Measurements from ENCODE around the gene GNMT. TPM values are rescaled to one million over a fixed set of nuclear protein-coding genes. Genes with fewer than 3 reads are reported as not detected.

Gene GNMT
- total and polyA plus RNA-seq, 2 donors (not counting 1 experiment from before 2014, with no cell fraction given): 0.06 TPM; not detected in 1

DNA sequence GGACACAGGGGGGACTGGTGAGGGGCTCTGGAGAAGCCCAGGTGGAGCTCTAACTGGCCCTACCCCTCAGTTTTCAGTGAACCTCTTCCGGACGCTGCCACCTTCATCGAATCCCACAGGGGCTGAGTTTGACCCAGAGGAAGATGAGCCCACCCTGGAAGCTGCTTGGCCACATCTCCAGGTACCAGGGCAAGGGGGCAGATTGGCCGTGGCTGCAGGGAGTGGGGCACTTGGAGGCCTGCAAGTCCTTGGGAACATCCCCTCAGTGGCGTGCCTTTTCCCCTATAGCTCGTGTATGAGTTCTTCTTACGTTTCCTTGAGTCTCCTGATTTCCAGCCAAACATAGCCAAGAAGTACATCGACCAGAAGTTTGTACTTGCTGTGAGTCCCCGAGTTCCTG, 46.6 kb downstream of the GNMT start:
- no peak overlapping the region for H3K9ac ChIP-seq (ENCODE audit: insufficient read depth, low read length)
- no peak for DNase-seq (ENCODE audit: low read depth in 2 of 2)
- no peak for TF ChIP-seq EZH2 (IDR thresholded peaks at IDR 0.05; ENCODE audit: low read length, missing control alignments)
- TF ChIP-seq, protein P1, sequence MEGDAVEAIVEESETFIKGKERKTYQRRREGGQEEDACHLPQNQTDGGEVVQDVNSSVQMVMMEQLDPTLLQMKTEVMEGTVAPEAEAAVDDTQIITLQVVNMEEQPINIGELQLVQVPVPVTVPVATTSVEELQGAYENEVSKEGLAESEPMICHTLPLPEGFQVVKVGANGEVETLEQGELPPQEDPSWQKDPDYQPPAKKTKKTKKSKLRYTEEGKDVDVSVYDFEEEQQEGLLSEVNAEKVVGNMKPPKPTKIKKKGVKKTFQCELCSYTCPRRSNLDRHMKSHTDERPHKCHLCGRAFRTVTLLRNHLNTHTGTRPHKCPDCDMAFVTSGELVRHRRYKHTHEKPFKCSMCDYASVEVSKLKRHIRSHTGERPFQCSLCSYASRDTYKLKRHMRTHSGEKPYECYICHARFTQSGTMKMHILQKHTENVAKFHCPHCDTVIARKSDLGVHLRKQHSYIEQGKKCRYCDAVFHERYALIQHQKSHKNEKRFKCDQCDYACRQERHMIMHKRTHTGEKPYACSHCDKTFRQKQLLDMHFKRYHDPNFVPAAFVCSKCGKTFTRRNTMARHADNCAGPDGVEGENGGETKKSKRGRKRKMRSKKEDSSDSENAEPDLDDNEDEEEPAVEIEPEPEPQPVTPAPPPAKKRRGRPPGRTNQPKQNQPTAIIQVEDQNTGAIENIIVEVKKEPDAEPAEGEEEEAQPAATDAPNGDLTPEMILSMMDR (conservative IDR thresholded peaks at IDR 0.05 in 1 of 2, IDR thresholded peaks at IDR 0.05 in 1 of 2; ENCODE audit: low read depth in 1 of 2, low read length in 2 of 2): no peak
- no peak overlapping the region for H3K27ac ChIP-seq (ENCODE audit: insufficient read depth, low read length)
- no peak overlapping the region for H2AFZ ChIP-seq (ENCODE audit: low read length)
- no peaks in the 10 kb centered on the region for H3K4me1 ChIP-seq (ENCODE audit: control insufficient read depth, extremely low read depth, insufficient read depth, low read length)
- H4K20me1 ChIP-seq (ENCODE audit: control insufficient read depth, extremely low read depth, insufficient read depth, low read length): no peaks in the 10 kb centered on the region
- peaks cover 30% of the 10 kb centered on the region for H3K36me3 ChIP-seq (ENCODE audit: control insufficient read depth, insufficient read depth, low read length)
- H3K4me2 ChIP-seq (ENCODE audit: extremely low read depth, insufficient read depth, low read length): no peak overlapping the region
- H3K9me3 ChIP-seq (ENCODE audit: control insufficient read depth, insufficient read depth, low read depth, low read length): no peaks in the 10 kb centered on the region
- peaks cover under 1% of the 10 kb centered on the region for H3K79me2 ChIP-seq (ENCODE audit: control insufficient read depth, insufficient read depth, low read length)
- H3K4me3 ChIP-seq (replicated peaks in 1 of 4; ENCODE audit: control extremely low read depth in 1 of 4, insufficient read depth in 1 of 4, low read depth in 3 of 4, low read length in 4 of 4): no peak overlapping the region
- no peaks in the 10 kb centered on the region for H3K27me3 ChIP-seq (ENCODE audit: control insufficient read depth, insufficient read depth, low read length)

DNA sequence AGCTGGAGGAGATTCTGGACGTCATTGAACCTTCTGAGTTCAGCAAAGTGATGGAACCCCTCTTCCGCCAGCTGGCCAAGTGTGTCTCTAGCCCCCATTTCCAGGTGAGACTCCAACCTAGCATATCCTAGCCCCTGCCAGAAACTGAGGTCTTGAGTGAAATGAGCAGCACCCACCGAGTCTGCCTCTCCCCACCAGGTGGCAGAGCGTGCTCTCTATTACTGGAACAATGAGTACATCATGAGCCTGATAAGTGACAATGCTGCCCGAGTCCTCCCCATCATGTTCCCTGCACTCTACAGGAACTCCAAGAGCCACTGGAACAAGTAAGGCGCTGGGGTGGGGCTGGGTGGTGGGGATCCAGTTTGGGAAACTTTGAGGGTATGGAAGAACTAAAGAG, 48.6 kb downstream of the GNMT start:
- Histone ChIP-seq H2AFZ (ENCODE audit: low read length) (no peak overlapping the region), H3K9ac (ENCODE audit: insufficient read depth, low read length) (no peak overlapping the region), H3K79me2 (ENCODE audit: control insufficient read depth, insufficient read depth, low read length) (peaks cover 11% of the 10 kb centered on the region), H4K20me1 (ENCODE audit: control insufficient read depth, extremely low read depth, insufficient read depth, low read length) (no peaks in the 10 kb centered on the region), H3K27ac (ENCODE audit: insufficient read depth, low read length) (no peak overlapping the region), H3K4me3 (replicated peaks in 1 of 4; ENCODE audit: control extremely low read depth in 1 of 4, insufficient read depth in 1 of 4, low read depth in 3 of 4, low read length in 4 of 4) (no peak overlapping the region), H3K27me3 (ENCODE audit: control insufficient read depth, insufficient read depth, low read length) (no peaks in the 10 kb centered on the region), H3K4me2 (ENCODE audit: extremely low read depth, insufficient read depth, low read length) (no peak overlapping the region), H3K36me3 (ENCODE audit: control insufficient read depth, insufficient read depth, low read length) (peaks cover 30% of the 10 kb centered on the region), H3K4me1 (ENCODE audit: control insufficient read depth, extremely low read depth, insufficient read depth, low read length) (peaks cover 8% of the 10 kb centered on the region), H3K9me3 (ENCODE audit: control insufficient read depth, insufficient read depth, low read depth, low read length) (no peaks in the 10 kb centered on the region)
- TF ChIP-seq, protein P1 (conservative IDR thresholded peaks at IDR 0.05 in 1 of 2, IDR thresholded peaks at IDR 0.05 in 1 of 2; ENCODE audit: low read depth in 1 of 2, low read length in 2 of 2): peak; percentile 31 to 52
- no peak for TF ChIP-seq EZH2 (IDR thresholded peaks at IDR 0.05; ENCODE audit: low read length, missing control alignments)
- peak; percentile 15 to 28 for DNase-seq (ENCODE audit: low read depth in 2 of 2)

DNA sequence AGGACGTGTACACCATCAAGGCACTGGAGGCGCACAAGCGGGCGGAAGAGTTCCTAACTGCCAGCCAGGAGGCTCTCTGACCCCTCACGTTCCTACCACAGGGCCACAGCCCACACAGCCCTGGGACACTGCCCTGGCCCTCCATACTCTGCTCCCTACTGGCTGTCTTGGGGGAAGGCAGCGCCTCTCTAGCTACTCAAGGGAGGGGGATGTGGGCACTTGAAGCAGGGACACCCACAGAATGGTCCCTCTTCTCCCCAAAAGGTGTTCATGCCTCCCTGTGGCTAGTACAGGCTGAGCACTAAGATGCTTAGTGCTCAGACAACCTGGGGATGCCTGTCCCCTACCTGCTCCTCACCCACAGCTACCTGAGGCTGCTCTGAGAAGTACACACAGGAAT, 50.7 kb downstream of the GNMT start:
- Histone ChIP-seq H2AFZ (ENCODE audit: low read length) (no peak overlapping the region), H3K4me1 (ENCODE audit: control insufficient read depth, extremely low read depth, insufficient read depth, low read length) (peaks cover 13% of the 10 kb centered on the region), H3K79me2 (ENCODE audit: control insufficient read depth, insufficient read depth, low read length) (peaks cover 31% of the 10 kb centered on the region), H3K9ac (ENCODE audit: insufficient read depth, low read length) (no peak overlapping the region), H3K27ac (ENCODE audit: insufficient read depth, low read length) (no peak overlapping the region), H3K36me3 (ENCODE audit: control insufficient read depth, insufficient read depth, low read length) (peaks cover 30% of the 10 kb centered on the region), H4K20me1 (ENCODE audit: control insufficient read depth, extremely low read depth, insufficient read depth, low read length) (no peaks in the 10 kb centered on the region), H3K27me3 (ENCODE audit: control insufficient read depth, insufficient read depth, low read length) (no peaks in the 10 kb centered on the region), H3K4me3 (replicated peaks in 1 of 4; ENCODE audit: control extremely low read depth in 1 of 4, insufficient read depth in 1 of 4, low read depth in 3 of 4, low read length in 4 of 4) (no peak overlapping the region), H3K4me2 (ENCODE audit: extremely low read depth, insufficient read depth, low read length) (no peak overlapping the region), H3K9me3 (ENCODE audit: control insufficient read depth, insufficient read depth, low read depth, low read length) (no peaks in the 10 kb centered on the region)
- DNase-seq (ENCODE audit: low read depth in 2 of 2): no peak
- TF ChIP-seq, protein P1 (conservative IDR thresholded peaks at IDR 0.05 in 1 of 2, IDR thresholded peaks at IDR 0.05 in 1 of 2; ENCODE audit: low read depth in 1 of 2, low read length in 2 of 2): no peak
- no peak for TF ChIP-seq EZH2 (IDR thresholded peaks at IDR 0.05; ENCODE audit: low read length, missing control alignments)
